ENCODE measurements around the gene PAGE2. TPM values are rescaled to one million over a fixed set of nuclear protein-coding genes. Genes with fewer than 3 reads are reported as not detected.
"Not testable (repeated sequence)": the region's sequence is repeated elsewhere in the genome, so short reads cannot be mapped to it uniquely, and the experiment has no call there.

Gene PAGE2
- total and polyA plus RNA-seq, 7 donors, result not detected

- 19 to 21% (median 19%) methylated on average over 5 of the region's 5 CpGs for WGBS, 3 donors
- H3K4me3 ChIP-seq, result peak overlapping the region; percentile 39
- no peak overlapping the region for H3K27ac ChIP-seq
- no peaks in the 10 kb centered on the region for H3K36me3 ChIP-seq (ENCODE audit: insufficient read depth in 1 of 2, low read depth in 1 of 2)
- H3K27me3 ChIP-seq (ENCODE audit: insufficient read depth in 3 of 3, low read length in 2 of 3), result peaks cover 0 to 8% (median 0%) of the 10 kb centered on the region in 3 donors
- no peaks in the 10 kb centered on the region for H3K9me3 ChIP-seq
- peak; percentile 78 for TF ChIP-seq CTCF (IDR thresholded peaks at IDR 0.05)
- DNase-seq (no peak), ATAC-seq (peak in 3 of 4 donors; percentile 68 to 84 (median 71))
- no peaks in the 10 kb centered on the region for H3K4me1 ChIP-seq
- intact Hi-C loops (cut with DNase I), result loop anchor here (2.0 to 10.0 kb wide), 2 partner anchors 163 to 167 kb away; no protein-coding TSS in a partner anchor
These were observed 31.1 kb upstream of the PAGE2 start for GRCh38 chrX:55057675-55058249.

- ATAC-seq; H3K4me1 ChIP-seq; H3K27ac ChIP-seq; H3K27me3 ChIP-seq (ENCODE audit: insufficient read depth in 3 of 3, low read length in 2 of 3); H3K4me3 ChIP-seq; intact Hi-C loops (cut with DNase I); DNase-seq; H3K36me3 ChIP-seq (ENCODE audit: insufficient read depth in 1 of 2, low read depth in 1 of 2); H3K9me3 ChIP-seq: not testable (repeated sequence)
- WGBS, 3 donors, result 82 to 85% (median 83%) methylated on average over 2 of the region's 2 CpGs
These were observed 21.6 kb upstream of the PAGE2 start for GRCh38 chrX:55067180-55067579.

- TF ChIP-seq CTCF (IDR thresholded peaks at IDR 0.05), result no peak
- no peaks in the 10 kb centered on the region for H3K27me3 ChIP-seq (ENCODE audit: insufficient read depth in 3 of 3, low read length in 2 of 3)
- no peaks in the 10 kb centered on the region for H3K4me1 ChIP-seq
- ATAC-seq (no peak), DNase-seq (no peak)
- no peaks in the 10 kb centered on the region for H3K9me3 ChIP-seq
- no peak overlapping the region for H3K4me3 ChIP-seq
- no peaks in the 10 kb centered on the region for H3K36me3 ChIP-seq (ENCODE audit: insufficient read depth in 1 of 2, low read depth in 1 of 2)
- no peak overlapping the region for H3K27ac ChIP-seq
- intact Hi-C loops (cut with DNase I), result no loop called here
- 82 to 96% (median 87%) methylated on average over 3 of the region's 3 CpGs for WGBS, 3 donors
These were observed 16.5 kb upstream of the PAGE2 start for GRCh38 chrX:55072286-55072685.

DNA sequence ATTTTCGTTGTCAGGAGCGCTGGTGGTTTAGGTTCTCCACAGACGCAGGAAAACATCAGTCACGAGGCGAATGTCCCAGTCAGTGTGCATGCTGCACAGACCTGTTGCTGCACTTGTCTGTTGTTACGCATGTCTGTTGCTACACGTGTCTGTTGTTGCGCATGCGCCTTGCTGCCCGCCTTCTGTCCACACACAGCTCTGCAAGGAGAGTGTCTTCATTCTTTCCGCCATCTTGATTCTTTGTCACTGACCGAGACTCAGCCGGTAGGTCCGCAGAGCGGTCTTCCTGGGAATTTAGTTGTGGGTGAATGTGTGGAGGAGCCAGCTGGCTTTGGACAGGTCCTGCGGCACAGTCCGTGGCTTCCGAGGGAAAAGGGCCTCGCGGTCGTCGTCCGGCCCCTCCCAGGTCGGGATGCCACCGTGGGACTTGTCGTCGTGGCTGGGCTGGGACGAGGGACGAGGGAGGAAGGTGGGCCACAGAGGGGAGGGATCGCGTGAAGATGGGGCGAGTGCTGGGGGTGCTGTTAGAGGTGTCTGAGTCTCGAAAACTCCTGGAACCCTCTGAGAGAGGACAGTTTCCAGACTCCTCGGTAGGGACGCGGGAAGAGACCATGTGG, 13.9 kb upstream of the PAGE2 start, which contains the start of gene PAGE2B:
PAGE2B (plus strand) TSS at position 180 of the 617 bp plus-strand sequence. CDS start 1,012 bp downstream, outside the sequence.
- TF ChIP-seq CTCF (IDR thresholded peaks at IDR 0.05), result no peak

GRCh38 chrX:55098691-55099090, 9.9 kb downstream of the PAGE2 start:
- peaks cover 0 to 20% (median 0%) of the 10 kb centered on the region in 3 donors for H3K27me3 ChIP-seq (ENCODE audit: insufficient read depth in 3 of 3, low read length in 2 of 3)
- DNase-seq (no peak), ATAC-seq (no peak)
- H3K4me3 ChIP-seq, result no peak overlapping the region
- H3K36me3 ChIP-seq (ENCODE audit: insufficient read depth in 1 of 2, low read depth in 1 of 2), result no peaks in the 10 kb centered on the region
- intact Hi-C loops (cut with DNase I), result no loop called here
- no peaks in the 10 kb centered on the region for H3K4me1 ChIP-seq
- no peak overlapping the region for H3K27ac ChIP-seq
- no peaks in the 10 kb centered on the region for H3K9me3 ChIP-seq
- 23 to 31% (median 29%) methylated on average over 2 of the region's 2 CpGs for WGBS, 3 donors
- no peak for TF ChIP-seq CTCF (IDR thresholded peaks at IDR 0.05)

More for the DNA sequence above, 13.9 kb upstream of the PAGE2 start, which contains the start of gene PAGE2B:
- ATAC-seq, result no peak
- WGBS, 3 donors, result 82 to 93% (median 90%) methylated on average over 34 to 36 of the region's 36 CpGs
- Histone ChIP-seq H3K27me3 (ENCODE audit: insufficient read depth in 3 of 3, low read length in 2 of 3) (no peaks in the 10 kb centered on the region), H3K4me1 (no peaks in the 10 kb centered on the region), H3K27ac (no peak within 1 kb of the TSS), H3K36me3 (ENCODE audit: insufficient read depth in 1 of 2, low read depth in 1 of 2) (no peaks in the 10 kb centered on the region), H3K4me3 (no peak within 1 kb of the TSS), H3K9me3 (no peaks in the 10 kb centered on the region)
- no peak for DNase-seq
- intact Hi-C loops (cut with DNase I), result no loop called here

Measured in psoas muscle (tissue), 8 donors.